GM12891 (cell line): ENCODE results near the gene METRNL.
"Not testable (repeated sequence)": the region's sequence is repeated elsewhere in the genome, so short reads cannot be mapped to it uniquely, and the experiment has no call there.

ENCODE experiments used
- DNase-seq: peaks from one replicate; pipeline ENCODE4 v3.0.0; 2011; ENCODE audit warnings: low spot score; ENCODE audit not compliant: insufficient read length
- FAIRE-seq: peaks from 2 replicates; lab custom pipeline; 2011; peaks lifted over from hg19 to GRCh38; lab: Jason Lieb, UNC
- PAX5 ChIP-seq: IDR thresholded peaks from 2 replicates; pipeline ENCODE4 v1.6.1; 2011; ENCODE audit warnings: low read length, moderate library complexity, mild to moderate bottlenecking; ENCODE audit not compliant: insufficient read depth, severe bottlenecking
- POLR2A ChIP-seq: IDR thresholded peaks from 2 replicates; pipeline ENCODE4 v1.6.1; 2011; ENCODE audit warnings: low read depth, low read length, control low read depth
- POLR2AphosphoS5 ChIP-seq: IDR thresholded peaks from 2 replicates; pipeline ENCODE4 v1.6.1; 2011; ENCODE audit warnings: low read depth, low read length, control low read depth
- POU2F2 ChIP-seq: IDR thresholded peaks from 2 replicates; pipeline ENCODE4 v1.6.1; 2011; ENCODE audit warnings: low read depth, mild to moderate bottlenecking, control low read depth, low read length, moderate library complexity
- SPI1 ChIP-seq: IDR thresholded peaks from 2 replicates; pipeline ENCODE4 v1.6.1; 2011; ENCODE audit warnings: low read depth, low read length, control low read depth
- TAF1 ChIP-seq: IDR thresholded peaks from 2 replicates; pipeline ENCODE4 v1.6.1; 2011; ENCODE audit warnings: low read depth, low read length, control low read depth

The METRNL gene

GRCh38 chr17:83061586-83061985 lies 17.8 kb upstream of the METRNL start:
- FAIRE-seq (no peak), DNase-seq (no peak)
- TF ChIP-seq TAF1: no peak
- no peak for TF ChIP-seq POU2F2
- TF ChIP-seq POLR2A: no peak
- no peak for TF ChIP-seq SPI1
- no peak for TF ChIP-seq PAX5
- no peak for TF ChIP-seq POLR2AphosphoS5

GRCh38 chr17:83062011-83062817 lies 17.2 kb upstream of the METRNL start:
- no peak for DNase-seq
- no peak for FAIRE-seq
- TF ChIP-seq POLR2A (no peak), POLR2AphosphoS5 (no peak), POU2F2 (no peak), PAX5 (no peak), TAF1 (no peak), SPI1 (no peak)

DNA sequence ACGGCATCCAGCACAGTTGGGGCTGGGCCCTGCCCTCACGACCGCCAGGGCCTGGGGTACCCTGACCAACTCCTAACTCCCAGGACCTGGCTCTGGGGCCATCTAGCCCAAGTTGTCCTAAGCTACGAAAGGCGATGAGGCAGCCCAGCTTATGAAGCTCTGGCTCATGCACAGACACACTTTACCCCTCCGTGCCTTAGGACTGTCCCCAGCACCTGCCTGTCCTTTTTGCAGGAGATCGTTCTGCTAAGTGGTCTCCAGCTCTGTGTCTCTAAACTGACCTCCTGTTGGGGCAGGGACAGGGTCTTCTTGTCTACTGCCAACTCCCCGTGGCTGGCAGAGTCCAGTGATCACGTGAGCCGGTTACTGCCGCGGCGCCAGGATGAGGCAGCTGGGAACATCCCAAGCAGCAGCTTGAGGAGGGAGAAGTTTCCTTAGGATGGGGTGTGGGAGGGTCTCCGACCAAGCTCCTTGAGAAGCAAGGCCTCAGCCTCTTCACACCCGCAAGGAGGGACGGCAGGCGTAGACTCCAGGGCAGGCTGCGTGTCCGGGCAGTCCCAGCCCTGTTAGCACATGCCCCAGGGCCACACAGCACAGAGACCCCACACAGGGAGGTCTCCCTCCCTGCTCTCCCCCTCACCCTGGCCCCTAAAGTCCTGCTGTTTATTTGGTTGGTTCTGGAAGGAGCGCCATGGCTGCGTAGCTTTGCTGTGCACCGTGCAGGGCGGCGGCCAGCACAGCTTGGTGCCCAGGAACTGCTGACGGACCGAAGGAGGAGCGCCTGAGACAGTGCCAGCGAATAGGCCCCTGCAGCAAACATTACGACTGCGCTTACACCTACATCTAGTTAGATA lies 16.4 kb upstream of the METRNL start:
- DNase-seq: no peak
- TF ChIP-seq POU2F2: no peak
- no peak for TF ChIP-seq SPI1
- TF ChIP-seq TAF1: no peak
- no peak for TF ChIP-seq PAX5
- TF ChIP-seq POLR2A: no peak
- TF ChIP-seq POLR2AphosphoS5: no peak
- FAIRE-seq: no peak

- no peak for DNase-seq
- no peak for FAIRE-seq
- TF ChIP-seq POLR2A (no peak), POU2F2 (no peak), POLR2AphosphoS5 (no peak), SPI1 (no peak), PAX5 (no peak), TAF1 (no peak)
Observed at GRCh38 chr17:83064021-83064731, 15.2 kb upstream of the METRNL start.

DNA sequence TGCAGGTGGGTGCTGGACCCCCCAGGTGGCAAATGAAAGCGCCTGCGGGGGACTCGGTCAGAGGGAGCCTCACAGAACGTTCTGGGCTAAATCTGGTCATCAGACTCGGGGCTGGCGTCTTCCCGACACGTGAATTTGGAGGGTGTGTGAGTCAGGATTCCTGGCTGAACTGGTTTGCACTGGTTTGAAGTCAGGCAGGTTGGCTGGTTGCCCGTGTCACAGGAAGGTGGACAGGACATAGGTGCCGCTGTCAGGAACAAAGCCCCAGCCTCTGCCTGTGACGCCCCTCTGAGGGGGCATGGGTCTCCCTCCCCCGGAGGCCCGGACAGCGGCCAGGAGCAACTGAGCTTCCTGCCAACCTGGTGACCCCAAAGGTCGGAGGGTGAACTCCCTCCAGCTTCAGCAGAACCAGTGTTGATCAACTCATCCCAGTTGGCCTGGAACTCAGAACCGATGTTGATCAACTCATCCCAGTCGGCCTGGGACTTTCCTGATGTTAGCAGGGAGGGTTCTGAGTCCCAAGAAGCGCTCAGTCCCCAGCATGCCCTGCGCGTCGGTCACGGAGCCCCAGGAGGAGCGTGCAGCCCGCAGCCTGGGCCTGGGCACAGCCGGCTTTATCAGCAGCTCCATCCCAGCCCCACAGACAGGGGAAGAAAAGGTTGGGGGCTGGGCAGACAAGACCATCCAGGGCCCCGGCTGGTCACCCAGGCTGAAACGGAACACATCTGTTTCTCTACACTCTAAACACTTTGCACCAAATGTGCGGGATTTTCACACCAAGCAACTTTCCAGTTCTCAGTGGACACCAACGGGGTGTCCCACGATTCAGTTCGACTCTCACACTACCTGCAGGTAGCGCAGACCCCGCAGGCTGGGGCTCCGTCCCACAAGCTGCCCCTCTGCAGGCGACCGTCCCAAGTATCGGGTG lies 14.4 kb upstream of the METRNL start:
- no peak for DNase-seq
- FAIRE-seq: no peak
- TF ChIP-seq PAX5: no peak
- TF ChIP-seq POLR2A: no peak
- TF ChIP-seq TAF1: no peak
- TF ChIP-seq POLR2AphosphoS5: no peak
- no peak for TF ChIP-seq POU2F2
- TF ChIP-seq SPI1: no peak

DNA sequence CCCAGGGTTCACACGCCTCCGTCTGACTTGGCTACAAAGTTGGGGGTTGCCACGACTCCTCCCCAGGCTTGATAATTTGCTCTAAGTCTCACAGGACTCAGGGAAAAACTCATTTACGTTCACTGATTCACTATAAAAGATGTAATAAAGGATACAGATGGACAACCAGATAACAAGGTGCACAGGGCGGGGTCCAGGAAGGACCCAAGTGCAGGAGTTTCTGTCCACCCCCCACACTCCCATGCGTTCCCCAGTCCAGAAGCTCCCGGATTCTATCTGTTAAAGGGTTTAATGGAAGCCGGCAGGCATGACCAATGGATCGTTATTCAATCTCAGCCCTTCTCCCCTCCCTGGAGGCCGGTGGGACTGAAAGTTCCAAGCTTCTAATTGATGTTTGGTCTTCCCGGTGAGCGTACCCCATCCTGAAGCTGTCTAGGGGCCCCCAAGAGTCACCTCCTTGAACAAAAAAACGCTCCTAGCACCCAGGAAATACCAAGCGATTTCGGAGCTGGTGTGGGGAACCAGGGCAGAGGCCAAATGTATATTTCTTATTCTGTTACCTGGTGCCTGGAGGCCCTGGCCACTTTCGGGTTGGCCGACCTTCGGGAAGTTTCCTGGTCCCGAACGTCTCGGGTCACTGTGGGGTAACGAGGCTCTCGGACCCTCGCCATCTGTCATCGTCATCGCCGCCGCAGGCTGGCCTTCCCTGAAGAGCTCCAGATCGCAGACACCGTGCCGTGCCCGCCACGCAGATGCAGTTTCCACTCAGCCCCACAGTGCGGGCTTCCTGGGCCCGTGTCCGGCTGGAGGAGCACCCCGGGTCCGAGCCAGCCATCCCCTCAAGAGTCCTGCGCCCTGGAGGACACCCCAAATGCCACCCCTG lies 13.5 kb upstream of the METRNL start:
- no peak for FAIRE-seq
- no peak for TF ChIP-seq PAX5
- TF ChIP-seq POU2F2: no peak
- no peak for TF ChIP-seq POLR2AphosphoS5
- TF ChIP-seq SPI1: no peak
- no peak for TF ChIP-seq TAF1
- TF ChIP-seq POLR2A: no peak
- DNase-seq: no peak

- DNase-seq, FAIRE-seq: not testable (repeated sequence)
Observed at GRCh38 chr17:83066543-83066890, 12.9 kb upstream of the METRNL start.

GRCh38 chr17:83067071-83067717 lies 12.2 kb upstream of the METRNL start:
- DNase-seq: no peak
- FAIRE-seq: no peak
- no peak for TF ChIP-seq SPI1
- TF ChIP-seq POLR2AphosphoS5: no peak
- TF ChIP-seq PAX5: no peak
- no peak for TF ChIP-seq POU2F2
- no peak for TF ChIP-seq POLR2A
- TF ChIP-seq TAF1: no peak
